Retinal pigment epithelial cell (primary cell): ENCODE results near the gene TEX2.

Experiments
- DNase-seq: peaks from one replicate; pipeline ENCODE4 v3.0.0-alpha.2; 2010; ENCODE audit warnings: low read depth
- H3K4me3 ChIP-seq: 2 replicates; pipeline ENCODE4 v1.5.1; 2011; ENCODE audit warnings: mild to moderate bottlenecking, low read length, control low read depth, moderate library complexity
- TF ChIP-seq, protein P1 (sequence below): conservative IDR thresholded peaks from 2 replicates; pipeline ENCODE4 v1.5.1; 2011; ENCODE audit warnings: low read depth, low read length, control low read depth, inconsistent platforms

Gene TEX2

DNA sequence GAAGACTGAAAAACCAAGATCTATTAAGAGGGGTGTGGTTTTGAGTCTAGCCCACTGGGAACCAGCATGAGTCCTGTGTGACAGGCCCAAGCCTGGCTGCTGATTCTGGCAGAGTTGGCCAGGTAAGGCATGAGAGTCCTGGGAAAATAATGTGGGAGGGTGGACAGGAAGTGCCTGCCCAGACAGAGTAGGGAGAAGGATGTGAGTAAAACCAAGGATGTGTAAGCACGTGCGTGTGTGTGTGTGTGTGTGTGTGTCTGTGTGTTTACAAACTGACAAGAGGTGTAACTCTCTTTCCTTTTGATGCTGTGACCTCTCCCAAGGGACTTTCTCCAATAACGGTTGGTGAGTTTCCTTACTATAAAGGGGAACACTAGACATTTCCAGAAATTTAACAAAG is 15.6 kb upstream of the TEX2 start:
- no peak for DNase-seq
- TF ChIP-seq, protein P1, sequence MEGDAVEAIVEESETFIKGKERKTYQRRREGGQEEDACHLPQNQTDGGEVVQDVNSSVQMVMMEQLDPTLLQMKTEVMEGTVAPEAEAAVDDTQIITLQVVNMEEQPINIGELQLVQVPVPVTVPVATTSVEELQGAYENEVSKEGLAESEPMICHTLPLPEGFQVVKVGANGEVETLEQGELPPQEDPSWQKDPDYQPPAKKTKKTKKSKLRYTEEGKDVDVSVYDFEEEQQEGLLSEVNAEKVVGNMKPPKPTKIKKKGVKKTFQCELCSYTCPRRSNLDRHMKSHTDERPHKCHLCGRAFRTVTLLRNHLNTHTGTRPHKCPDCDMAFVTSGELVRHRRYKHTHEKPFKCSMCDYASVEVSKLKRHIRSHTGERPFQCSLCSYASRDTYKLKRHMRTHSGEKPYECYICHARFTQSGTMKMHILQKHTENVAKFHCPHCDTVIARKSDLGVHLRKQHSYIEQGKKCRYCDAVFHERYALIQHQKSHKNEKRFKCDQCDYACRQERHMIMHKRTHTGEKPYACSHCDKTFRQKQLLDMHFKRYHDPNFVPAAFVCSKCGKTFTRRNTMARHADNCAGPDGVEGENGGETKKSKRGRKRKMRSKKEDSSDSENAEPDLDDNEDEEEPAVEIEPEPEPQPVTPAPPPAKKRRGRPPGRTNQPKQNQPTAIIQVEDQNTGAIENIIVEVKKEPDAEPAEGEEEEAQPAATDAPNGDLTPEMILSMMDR, result no peak
- no peak overlapping the region for H3K4me3 ChIP-seq

DNA sequence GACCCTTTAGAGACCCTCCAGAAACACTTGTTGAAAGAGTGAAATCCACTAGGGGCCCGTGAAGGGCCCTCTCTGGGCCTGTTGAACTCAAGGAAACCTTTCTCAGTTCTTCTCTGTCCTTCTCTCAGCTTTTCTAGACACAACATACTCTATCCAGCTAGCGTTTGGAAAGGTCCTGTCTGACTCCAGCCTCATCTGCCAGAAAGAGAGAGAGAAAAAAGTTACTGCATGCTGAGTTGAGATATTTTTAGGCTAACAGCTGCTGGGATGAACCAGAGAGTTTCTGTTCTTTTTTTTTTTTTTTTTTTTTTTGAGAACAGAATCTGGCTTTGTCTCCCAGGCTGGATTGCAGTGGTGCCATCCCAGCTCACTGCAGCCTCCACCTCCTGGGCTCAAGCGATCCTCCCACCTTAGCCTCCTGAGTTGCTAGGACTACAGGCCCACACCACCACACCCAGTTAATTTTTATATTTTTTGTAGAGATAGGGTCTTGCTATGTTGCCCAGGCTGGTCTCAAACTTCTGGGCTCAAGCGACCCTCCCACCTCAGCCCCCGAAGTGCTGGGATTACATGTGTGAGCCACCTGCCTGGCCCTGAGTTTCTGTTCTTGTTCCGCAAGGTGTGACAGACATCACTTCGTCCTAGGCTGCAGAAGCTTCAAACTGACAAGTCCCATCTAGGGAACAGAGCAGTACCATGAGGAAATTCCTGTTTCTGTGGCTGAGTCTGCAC is 14.9 kb upstream of the TEX2 start:
- no peak for DNase-seq
- TF ChIP-seq, protein P1, result no peak
- no peak overlapping the region for H3K4me3 ChIP-seq

DNA sequence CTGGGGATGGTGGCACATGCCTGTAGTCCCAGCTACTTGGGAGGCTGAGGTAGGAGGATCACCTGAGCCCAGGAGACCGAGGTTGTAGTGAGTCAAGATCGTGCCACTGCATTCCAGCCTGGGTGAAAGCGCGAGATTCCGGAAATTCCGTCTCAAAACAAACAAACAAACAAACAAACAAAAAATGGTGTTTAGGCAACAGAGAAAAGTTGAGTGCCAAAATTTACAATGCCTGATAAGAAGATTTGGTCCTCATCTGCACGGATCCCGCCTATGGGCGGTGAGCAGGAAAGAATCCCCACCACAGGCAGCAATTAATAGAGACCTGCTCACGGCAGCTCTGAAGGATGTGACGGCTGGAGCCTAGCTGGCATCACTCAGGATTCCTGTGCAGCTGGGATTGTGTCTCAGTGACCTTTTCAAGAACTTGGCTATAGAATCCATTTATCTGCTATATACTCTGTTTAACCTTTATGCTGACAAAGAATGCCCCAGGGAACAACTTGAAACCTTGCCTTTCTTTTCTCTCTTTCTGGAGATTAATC is 14.0 kb upstream of the TEX2 start:
- TF ChIP-seq, protein P1, result no peak
- DNase-seq, result no peak
- H3K4me3 ChIP-seq, result no peak overlapping the region

DNA sequence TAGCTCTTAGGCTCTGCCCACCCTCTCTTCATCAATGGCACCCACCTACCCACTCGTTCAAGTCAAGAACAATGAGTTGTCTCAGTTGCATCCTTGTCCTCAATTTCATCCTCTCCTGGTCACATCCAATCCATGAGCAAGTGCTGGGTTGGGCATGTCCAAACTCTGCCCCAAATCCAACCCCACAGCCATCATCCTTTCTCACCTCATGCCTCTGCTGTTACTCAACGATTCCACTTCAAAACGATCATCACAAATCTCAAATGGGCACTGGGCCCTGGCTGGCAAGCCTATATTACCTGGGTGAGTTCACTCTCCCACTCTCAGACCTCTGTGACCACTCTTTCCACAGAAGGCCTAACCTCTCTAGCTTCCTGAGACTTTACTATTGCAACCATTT is 12.0 kb upstream of the TEX2 start:
- TF ChIP-seq, protein P1, result no peak
- no peak overlapping the region for H3K4me3 ChIP-seq
- no peak for DNase-seq

DNA sequence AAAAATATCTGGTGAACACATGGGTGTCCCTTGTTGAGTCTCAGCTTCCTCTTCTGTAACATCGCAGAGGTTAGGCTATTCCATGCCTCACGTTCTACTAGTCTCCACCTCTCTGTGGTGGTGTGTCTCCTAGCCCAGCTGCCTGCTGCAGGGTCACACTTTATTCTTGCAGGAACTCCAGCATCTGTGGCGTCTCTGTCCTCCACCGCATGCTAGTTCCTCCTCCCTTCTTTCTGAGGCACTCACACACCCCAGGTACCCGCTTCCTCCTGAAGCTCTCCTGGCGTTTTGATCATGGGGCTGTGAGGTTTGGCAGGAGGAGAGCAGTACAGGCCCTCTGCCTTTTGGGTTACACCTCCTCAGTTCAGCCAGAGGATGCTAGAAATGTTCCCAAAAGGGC is 9.9 kb upstream of the TEX2 start:
- H3K4me3 ChIP-seq, result no peak overlapping the region
- TF ChIP-seq, protein P1, result no peak
- no peak for DNase-seq

DNA sequence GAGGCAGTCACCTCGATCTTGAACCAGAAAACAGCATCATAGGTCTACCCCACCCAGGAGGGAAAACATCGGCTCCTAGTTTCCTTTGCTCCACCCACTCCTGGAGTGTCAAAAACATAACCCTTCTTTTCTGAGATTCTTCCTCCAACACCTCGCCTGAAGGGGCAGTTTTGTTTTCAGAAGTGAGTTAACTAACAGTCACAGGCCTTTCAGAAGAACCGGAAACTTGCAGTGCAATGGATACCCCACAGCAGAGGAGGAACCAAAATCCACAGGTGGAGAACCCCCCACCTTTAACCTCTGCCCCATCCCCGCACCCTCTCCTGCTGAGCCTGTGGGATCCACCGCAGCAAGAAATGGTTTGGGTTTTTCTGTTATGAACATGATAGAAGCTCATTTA is 7.8 kb upstream of the TEX2 start:
- DNase-seq, result no peak
- no peak overlapping the region for H3K4me3 ChIP-seq
- TF ChIP-seq, protein P1, result no peak
